BJ (cell line): ENCODE measurements around the gene NLRP9. TPM values are rescaled to one million over a fixed set of nuclear protein-coding genes. Genes with fewer than 3 reads are reported as not detected.

Experiments
- CTCF ChIA-PET: fragments of 350-600 bp; formaldehyde crosslinking; extraction: SDS; loops from one replicate; lab custom pipeline; 2021; ENCODE audit warnings: antibody characterized with exemption, inconsistent platforms; lab: Yijun Ruan, JAX
- POLR2A ChIA-PET: fragments of 300-600 bp; sonication (Branson Sonifier 250); formaldehyde crosslinking; extraction: SDS; loops from one replicate; lab custom pipeline; 2021; ENCODE audit warnings: antibody characterized with exemption; lab: Charles Lee
- DNase-seq: peaks from one replicate; pipeline ENCODE4 v3.0.0-alpha.2; 2011; ENCODE audit warnings: low read depth
- H3K27me3 ChIP-seq: 2 replicates; pipeline ENCODE4 v1.6.0; 2011; ENCODE audit warnings: low read length; ENCODE audit not compliant: control insufficient read depth, insufficient read depth
- H3K36me3 ChIP-seq: 2 replicates; pipeline ENCODE4 v1.5.1; 2011; ENCODE audit warnings: low read length; ENCODE audit not compliant: control insufficient read depth, insufficient read depth
- H3K4me3 ChIP-seq: 2 replicates; pipeline ENCODE4 v1.5.1; 2011; ENCODE audit warnings: low read depth, mild to moderate bottlenecking, control low read depth, low read length
- polyA plus RNA-seq: library from polyadenylated mRNA; depleted of rRNA; stranded (reverse); fragments of >200 nt; gene quantifications from 2 replicates; pipeline ENCODE4 v1.2.3, GENCODE V29; 2011
- TF ChIP-seq, protein P1 (sequence below): IDR thresholded peaks from 2 replicates; pipeline ENCODE4 v1.5.1; 2011; ENCODE audit warnings: low read depth, mild to moderate bottlenecking, control low read depth, inconsistent platforms, low read length, moderate library complexity; ENCODE audit not compliant: insufficient read depth

Gene NLRP9
- polyA plus RNA-seq, 1 experiment, result not detected

- Histone ChIP-seq H3K4me3 (no peak overlapping the region), H3K36me3 (peaks cover 52% of the 10 kb centered on the region), H3K27me3 (no peaks in the 10 kb centered on the region)
- DNase-seq, result no peak
- TF ChIP-seq, protein P1, sequence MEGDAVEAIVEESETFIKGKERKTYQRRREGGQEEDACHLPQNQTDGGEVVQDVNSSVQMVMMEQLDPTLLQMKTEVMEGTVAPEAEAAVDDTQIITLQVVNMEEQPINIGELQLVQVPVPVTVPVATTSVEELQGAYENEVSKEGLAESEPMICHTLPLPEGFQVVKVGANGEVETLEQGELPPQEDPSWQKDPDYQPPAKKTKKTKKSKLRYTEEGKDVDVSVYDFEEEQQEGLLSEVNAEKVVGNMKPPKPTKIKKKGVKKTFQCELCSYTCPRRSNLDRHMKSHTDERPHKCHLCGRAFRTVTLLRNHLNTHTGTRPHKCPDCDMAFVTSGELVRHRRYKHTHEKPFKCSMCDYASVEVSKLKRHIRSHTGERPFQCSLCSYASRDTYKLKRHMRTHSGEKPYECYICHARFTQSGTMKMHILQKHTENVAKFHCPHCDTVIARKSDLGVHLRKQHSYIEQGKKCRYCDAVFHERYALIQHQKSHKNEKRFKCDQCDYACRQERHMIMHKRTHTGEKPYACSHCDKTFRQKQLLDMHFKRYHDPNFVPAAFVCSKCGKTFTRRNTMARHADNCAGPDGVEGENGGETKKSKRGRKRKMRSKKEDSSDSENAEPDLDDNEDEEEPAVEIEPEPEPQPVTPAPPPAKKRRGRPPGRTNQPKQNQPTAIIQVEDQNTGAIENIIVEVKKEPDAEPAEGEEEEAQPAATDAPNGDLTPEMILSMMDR, result no peak
- ChIA-PET POLR2A (no interaction called here), CTCF (interaction anchor here (0.9 kb wide), 1 partner anchor 13 kb away, joined by 3 read pairs; the partner anchor contains the start of gene U2AF2)
These were observed 70.2 kb downstream of the NLRP9 start for GRCh38 chr19:55667958-55668357.

GRCh38 chr19:55667511-55667910 is 70.7 kb downstream of the NLRP9 start:
- Histone ChIP-seq H3K27me3 (no peaks in the 10 kb centered on the region), H3K36me3 (peaks cover 56% of the 10 kb centered on the region), H3K4me3 (no peak overlapping the region)
- TF ChIP-seq, protein P1, result no peak
- ChIA-PET CTCF (interaction anchor here (0.9 to 1.6 kb wide), 2 partner anchors 13 kb away, joined by 3 to 4 read pairs; partner anchors contain the start of gene U2AF2), POLR2A (no interaction called here)
- DNase-seq, result no peak

DNA sequence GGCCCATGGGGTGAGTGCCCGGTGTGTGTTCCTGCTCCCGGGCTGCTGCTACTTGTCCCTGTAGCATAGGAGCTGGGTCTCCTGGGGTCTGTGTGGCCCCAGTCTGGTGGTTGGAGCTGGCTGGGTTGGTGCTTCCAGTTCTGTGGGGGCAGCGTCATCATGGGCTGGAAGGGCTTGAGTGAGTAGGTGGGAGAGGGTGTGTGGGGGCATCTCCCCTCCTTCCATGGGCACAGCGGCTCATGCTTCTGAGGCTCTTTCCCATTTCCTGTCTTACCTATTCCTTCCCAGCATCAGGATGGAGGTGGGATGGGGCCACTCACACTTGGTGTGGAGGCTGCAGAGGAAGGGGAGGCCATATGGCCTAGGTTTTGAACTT is 71.2 kb downstream of the NLRP9 start:
- ChIA-PET POLR2A (no interaction called here), CTCF (interaction anchor here (1.6 kb wide), 1 partner anchor 13 kb away, joined by 4 read pairs; no protein-coding TSS in a partner anchor)
- peaks cover 60% of the 10 kb centered on the region for H3K36me3 ChIP-seq

GRCh38 chr19:55666343-55667005 is 71.7 kb downstream of the NLRP9 start:
- CTCF ChIA-PET, result interaction anchor here (1.6 kb wide), 1 partner anchor 12 kb away, joined by 4 read pairs; no protein-coding TSS in a partner anchor
- DNase-seq, result no peak
- H3K4me3 ChIP-seq, result no peak overlapping the region
- POLR2A ChIA-PET, result no interaction called here
- H3K36me3 ChIP-seq, result peaks cover 64% of the 10 kb centered on the region
- no peaks in the 10 kb centered on the region for H3K27me3 ChIP-seq
- TF ChIP-seq, protein P1, result no peak

More for the DNA sequence above, 71.2 kb downstream of the NLRP9 start:
- Histone ChIP-seq H3K4me3 (no peak overlapping the region), H3K27me3 (no peaks in the 10 kb centered on the region)
- no peak for DNase-seq
- TF ChIP-seq, protein P1, result no peak

DNA sequence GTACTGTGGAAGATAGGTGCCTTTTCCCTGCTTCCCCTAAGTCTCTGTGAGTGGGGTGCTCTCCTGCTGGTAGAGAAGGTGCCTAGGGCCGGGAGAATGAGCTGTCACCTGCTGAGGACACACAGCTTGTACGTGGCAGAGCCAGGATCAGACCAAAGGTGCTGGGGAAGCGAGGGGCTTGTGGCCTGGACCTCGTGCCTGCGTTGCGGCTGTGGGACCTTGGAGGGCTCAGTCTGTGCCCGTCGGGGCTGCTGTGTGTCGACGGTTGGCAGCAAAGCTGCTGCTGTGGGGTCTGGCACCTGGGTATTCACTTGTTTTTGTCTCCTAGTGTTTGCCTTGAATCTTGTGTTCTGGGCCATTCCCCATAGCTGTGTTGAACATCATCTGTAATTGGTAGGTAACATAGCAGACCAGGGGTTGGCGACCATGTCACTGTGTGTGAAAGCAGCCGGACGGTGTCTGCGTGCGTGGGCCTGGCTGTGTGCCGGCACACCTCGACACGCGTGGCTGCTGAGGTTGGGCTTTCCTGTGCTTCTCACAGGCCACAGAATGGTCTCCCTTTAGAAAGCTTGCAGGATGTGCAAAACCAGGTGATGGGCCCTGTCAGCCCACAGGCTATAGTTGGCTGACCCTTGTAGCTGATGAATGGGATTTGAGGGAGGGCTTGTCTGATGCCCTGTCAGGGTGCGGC is 74.2 kb downstream of the NLRP9 start:
- Histone ChIP-seq H3K36me3 (peaks cover 65% of the 10 kb centered on the region), H3K4me3 (no peak overlapping the region), H3K27me3 (no peaks in the 10 kb centered on the region)
- ChIA-PET CTCF (interaction anchor here (2.7 kb wide), 1 partner anchor 10 kb away, joined by 13 read pairs; the partner anchor contains the start of gene U2AF2), POLR2A (no interaction called here)
- DNase-seq, result no peak
- TF ChIP-seq, protein P1, result no peak
